Measurements from ENCODE around the gene MRPL52.
"Not testable (repeated sequence)": the region's sequence is repeated elsewhere in the genome, so short reads cannot be mapped to it uniquely, and the experiment has no call there.

The MRPL52 gene

GRCh38 chr14:22854963-22855724, 25.5 kb downstream of the MRPL52 start:
- no peak for DNase-seq

GRCh38 chr14:22856428-22856827, 26.7 kb downstream of the MRPL52 start:
- no peak for DNase-seq

GRCh38 chr14:22860377-22860776, 30.7 kb downstream of the MRPL52 start:
- DNase-seq, result not testable (repeated sequence)

GRCh38 chr14:22861651-22862050, 32.0 kb downstream of the MRPL52 start:
- DNase-seq, result no peak

GRCh38 chr14:22864979-22865378, 35.3 kb downstream of the MRPL52 start:
- DNase-seq, result no peak

GRCh38 chr14:22865424-22866405, 36.0 kb downstream of the MRPL52 start:
- DNase-seq, result peak; percentile 26

- no peak for DNase-seq
These were observed 37.2 kb downstream of the MRPL52 start for GRCh38 chr14:22866874-22867273.

GRCh38 chr14:22870811-22871223, 41.1 kb downstream of the MRPL52 start:
- no peak for DNase-seq

- DNase-seq, result peak; percentile 85
These were observed 41.7 kb downstream of the MRPL52 start, which contains the start of gene LRP10 for GRCh38 chr14:22871224-22872032. LRP10 (plus strand) TSS chr14:22871740; CDS start chr14:22872304, 564 bp downstream.

GRCh38 chr14:22872033-22872832, 42.5 kb downstream of the MRPL52 start:
- DNase-seq, result peak; percentile 81

- DNase-seq, result no peak
These were observed 43.3 kb downstream of the MRPL52 start for GRCh38 chr14:22872833-22873520.

GRCh38 chr14:22875003-22875747, 45.5 kb downstream of the MRPL52 start:
- no peak for DNase-seq

- no peak for DNase-seq
These were observed 46.1 kb downstream of the MRPL52 start for GRCh38 chr14:22875748-22876319.

- DNase-seq, result no peak
These were observed 47.4 kb downstream of the MRPL52 start for GRCh38 chr14:22877000-22877501.

GRCh38 chr14:22878271-22879246, 48.9 kb downstream of the MRPL52 start:
- DNase-seq, result no peak

- no peak for DNase-seq
These were observed 52.4 kb downstream of the MRPL52 start for GRCh38 chr14:22882064-22882463.

- DNase-seq, result peak; percentile 72
These were observed 53.0 kb downstream of the MRPL52 start for GRCh38 chr14:22882529-22883172.

Data from NCI-H82 (cell line).